ENCODE measurements around the gene CASK.

DNA sequence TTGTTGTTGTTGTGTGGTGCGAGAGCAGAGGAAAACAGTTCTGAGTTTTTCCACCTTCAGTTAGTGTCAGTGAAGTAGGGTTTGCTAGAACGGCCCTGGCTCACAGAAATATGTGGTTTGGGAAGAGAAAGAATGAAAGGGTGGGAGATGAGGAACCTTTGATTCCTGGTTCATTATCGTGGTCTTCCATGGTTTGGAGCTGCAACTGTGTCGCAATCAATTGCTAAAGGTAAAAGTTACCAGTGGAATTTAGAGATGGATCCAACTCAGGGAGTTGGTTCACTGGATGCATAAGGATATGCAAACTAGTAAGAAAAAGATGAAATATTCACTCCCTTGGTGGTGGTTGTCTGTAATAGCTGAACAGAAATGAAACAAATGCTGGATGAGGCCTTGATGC is 270.2 kb downstream of the CASK start:
- TF ChIP-seq POLR2A (IDR thresholded peaks at IDR 0.05; ENCODE audit: low read depth, low read length) (no peak), TAF1 (IDR thresholded peaks at IDR 0.05; ENCODE audit: low read depth, low read length) (no peak), POLR2AphosphoS5 (IDR thresholded peaks at IDR 0.05; ENCODE audit: low read depth, low read length) (no peak), SPI1 (IDR thresholded peaks at IDR 0.05; ENCODE audit: low read depth, low read length) (no peak)
